ENCODE results near the gene GEMIN7.

- TF ChIP-seq CTCF (IDR thresholded peaks at IDR 0.05) = no peak
- no peak for TF ChIP-seq POLR2A (IDR thresholded peaks at IDR 0.05)
Measured at GRCh38 chr19:45058622-45059159, 20.4 kb upstream of the GEMIN7 start.

Measured in adrenal gland (tissue), 5 donors.